HG03469 (cell line): ENCODE measurements around the gene LRRC47.
"Not testable (repeated sequence)": the region's sequence is repeated elsewhere in the genome, so short reads cannot be mapped to it uniquely, and the experiment has no call there.

Experiments used
- ATAC-seq: cut with Tn5 transposase; IDR thresholded peaks from one replicate; pipeline ENCODE4 v1.9.1; 2021; ENCODE audit warnings: mild to moderate bottlenecking, moderate library complexity, moderate number of reproducible peaks; ENCODE audit not compliant: unreplicated experiment

LRRC47 gene

DNA sequence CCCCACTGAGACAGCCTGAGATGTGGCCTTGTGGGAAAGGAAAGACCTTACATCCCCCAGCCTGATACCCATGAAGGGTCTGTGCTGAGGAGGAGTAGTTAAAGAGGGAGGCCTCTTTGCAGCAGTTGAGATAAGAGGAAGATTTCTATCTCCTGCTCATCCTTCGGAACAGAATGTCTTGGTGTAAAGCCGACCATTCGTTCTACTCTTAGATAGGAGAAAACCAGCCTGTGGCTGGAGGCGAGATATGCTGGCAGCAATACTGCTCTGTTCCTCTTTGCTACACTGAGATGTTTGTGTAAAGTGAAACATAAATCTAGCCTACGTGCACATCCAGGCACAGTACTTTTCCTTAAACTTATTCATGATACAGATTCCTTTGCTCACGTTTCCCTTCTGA, 45.6 kb downstream of the LRRC47 start:
- no peak for ATAC-seq

DNA sequence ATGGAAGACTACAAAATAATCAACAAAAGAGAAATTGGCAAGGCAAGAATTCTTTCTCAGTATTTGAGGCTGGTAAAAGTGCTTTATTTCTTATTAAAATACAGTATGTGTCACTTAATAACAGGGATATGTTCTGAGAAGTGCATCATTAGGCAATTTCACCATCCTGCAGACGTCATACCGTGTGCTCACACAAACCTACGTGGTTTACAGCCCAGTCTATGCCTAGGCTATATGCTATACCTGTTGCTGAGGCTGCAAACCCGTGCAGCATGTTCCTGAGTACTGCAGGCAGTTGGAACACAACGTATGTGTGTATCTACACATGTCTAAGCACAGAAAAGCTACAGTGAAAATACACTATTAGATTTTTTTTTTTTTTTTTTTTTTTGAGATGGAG, 46.8 kb downstream of the LRRC47 start:
- ATAC-seq = no peak

DNA sequence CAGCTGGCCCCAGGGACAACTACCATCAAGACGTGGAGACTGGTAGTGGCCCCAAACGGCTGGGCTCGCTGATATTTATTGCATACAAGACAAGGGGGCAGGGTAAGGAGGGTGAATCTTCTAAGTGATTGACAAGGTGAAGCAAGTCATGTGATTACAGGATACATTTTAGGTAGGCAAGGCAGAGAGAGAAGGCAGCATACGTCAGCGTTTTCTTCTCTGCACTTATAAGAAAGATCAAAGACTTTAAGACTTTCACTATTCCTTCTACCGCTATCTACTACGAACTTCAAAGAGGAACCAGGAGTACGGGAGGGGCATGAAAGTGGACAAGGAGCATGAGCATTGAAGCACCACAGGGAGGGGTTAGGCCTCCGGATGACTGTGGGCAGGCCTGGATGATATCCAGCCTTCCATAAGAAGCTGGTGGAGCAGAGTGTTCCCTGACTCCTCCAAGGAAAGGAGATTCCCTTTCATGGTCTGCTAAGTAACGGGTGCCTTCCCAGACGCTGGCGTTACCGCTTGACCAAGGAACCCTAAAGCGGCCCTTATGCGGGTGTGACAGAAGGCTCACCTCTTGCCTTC, 47.9 kb downstream of the LRRC47 start:
- ATAC-seq = not testable (repeated sequence)

DNA sequence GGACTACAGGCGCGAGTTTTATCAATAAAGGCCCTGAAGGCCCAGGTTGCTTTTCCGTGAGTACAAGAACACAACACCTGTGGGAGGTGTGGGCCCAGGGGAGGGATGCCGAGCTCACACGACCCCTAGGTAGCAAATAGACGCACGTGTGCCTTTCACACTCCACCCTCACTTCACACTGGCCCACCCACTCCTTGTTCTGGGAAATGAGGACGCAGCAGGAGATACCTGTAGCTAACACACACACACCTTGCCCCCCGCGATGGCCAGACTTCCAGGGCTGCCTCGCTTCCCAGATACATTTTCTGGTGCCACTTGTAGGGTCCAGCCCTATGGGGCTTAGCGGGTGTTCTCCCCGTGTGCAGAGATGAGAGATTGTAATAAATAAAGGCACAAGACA, 48.4 kb downstream of the LRRC47 start:
- ATAC-seq = no peak

DNA sequence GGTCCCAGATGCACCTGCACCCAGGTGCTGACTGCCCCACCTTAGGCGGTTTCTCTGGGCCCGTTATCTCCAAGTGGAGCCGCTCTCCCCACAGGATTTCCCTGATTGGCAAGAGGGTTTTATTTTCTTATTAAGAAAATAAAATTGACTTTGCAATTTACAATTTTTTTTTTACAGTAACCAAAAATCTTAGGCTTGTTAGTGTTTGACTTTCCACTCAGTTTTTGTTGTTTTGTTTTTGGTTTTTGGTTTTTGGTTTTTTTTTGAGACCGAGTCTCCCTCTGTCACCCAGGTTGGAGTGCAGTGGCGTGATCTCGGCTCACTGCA, 48.8 kb downstream of the LRRC47 start:
- ATAC-seq = no peak

DNA sequence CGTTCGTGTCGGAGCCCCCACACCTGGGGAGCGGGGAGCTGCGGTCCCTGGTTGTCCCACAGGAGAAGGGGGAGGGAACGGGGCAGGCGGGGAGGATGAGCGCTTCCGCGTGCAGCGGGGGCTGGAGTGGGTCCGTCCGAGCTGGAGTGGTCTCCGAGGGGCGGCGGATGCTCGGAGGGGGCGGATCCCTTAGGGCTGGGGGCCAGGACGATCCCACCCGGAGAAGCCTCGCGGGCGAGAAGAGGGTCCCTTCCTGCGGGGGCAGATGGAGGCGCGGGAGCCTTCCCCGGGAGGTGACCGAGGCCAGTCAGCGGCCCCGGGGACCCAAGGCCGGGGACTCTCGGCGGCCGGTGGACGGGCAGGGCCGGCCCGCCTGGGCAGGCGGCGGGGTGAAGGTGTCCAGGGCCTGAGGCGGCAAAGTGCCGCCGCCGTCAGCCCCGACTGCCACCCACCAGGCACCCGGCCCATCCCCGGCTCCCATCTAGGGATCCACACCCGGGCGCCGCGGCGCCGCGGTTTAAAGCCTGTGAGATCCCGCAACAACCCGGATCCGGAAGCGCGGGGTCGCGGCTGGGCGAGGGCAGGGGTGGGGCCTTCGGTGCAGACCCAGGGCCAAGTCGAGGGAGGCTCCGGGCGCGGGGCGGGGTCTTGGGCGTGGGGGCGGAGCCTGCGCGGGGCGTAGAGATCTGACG, 49.3 kb downstream of the LRRC47 start:
- no peak for ATAC-seq

DNA sequence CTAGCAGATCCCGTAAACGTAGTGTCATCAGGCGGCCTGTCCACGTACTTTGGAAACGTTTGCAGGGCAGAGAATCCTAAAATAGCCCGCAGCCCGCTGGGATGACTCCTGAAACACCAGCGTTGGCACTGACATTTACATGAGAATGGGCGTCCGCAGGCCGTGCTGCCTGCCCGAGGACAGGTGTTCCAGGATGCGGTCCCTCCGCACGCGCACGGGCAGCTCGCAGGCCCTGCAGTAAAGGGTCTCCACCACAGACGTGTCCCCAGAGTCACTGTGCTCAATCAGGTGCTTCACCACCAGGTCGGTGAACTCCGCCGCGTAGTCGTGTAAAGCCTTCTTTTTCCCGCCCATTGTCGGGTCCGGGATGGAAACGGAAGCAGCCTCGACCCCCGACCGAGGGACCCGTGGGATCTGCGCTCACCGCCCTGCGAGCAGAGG, 49.9 kb downstream of the LRRC47 start:
- no peak for ATAC-seq

DNA sequence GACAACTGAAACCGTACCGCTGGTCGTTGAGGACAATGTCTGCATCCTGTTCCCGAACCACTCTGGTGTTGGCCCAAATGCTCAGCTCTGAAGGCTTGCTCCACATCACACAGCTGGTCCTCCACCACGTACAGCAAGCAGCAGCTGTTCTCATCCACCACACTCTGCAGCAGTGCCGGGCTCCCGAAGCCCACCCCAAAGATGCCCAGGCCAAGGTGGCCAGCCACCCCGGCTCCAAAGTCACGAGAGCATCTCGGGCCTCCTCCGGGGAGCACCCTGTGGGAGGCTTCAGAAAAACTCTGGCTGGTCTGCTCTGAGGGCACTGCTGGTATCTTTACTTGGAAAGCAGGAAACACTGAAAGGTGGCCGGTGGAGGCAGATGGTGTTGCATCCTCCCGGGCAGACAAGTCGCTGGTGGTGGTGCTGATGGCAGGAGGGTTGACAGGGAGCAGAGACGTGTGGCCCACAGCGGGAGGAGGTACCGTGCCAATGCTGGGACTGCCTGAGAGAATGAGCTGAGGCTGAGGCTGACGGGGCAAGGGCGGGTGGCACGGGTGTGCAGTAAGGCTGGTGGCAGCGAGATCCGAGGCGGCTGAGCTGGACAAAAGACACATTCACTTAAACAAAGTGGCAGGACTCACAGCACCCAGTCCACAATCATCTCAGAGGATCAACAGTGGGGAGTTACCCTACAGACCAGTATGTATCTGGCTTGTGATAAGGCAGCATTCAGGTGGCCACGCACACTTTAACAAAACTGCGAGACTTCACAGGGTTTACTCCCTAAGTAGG, 50.5 kb downstream of the LRRC47 start:
- ATAC-seq = no peak

DNA sequence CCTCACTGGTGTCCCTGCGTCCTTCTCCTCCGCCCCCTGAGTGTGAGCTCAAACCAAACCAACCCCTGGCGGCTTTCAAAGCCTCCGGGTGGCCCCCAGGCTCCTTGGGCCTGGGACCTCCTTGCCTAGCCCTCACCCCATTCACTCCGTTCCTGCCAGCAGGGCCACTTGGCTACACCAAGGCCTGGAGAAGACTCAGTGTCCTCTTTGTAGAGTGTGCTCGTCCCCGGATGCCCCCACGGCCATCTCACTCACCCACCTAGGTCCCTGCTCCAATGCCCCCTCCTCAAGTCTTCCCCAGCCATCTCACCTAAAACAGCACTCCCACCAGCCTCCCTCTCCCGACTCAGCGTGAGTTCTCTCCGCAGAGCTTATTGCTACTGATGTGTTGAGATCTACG, 51.2 kb downstream of the LRRC47 start:
- no peak for ATAC-seq

DNA sequence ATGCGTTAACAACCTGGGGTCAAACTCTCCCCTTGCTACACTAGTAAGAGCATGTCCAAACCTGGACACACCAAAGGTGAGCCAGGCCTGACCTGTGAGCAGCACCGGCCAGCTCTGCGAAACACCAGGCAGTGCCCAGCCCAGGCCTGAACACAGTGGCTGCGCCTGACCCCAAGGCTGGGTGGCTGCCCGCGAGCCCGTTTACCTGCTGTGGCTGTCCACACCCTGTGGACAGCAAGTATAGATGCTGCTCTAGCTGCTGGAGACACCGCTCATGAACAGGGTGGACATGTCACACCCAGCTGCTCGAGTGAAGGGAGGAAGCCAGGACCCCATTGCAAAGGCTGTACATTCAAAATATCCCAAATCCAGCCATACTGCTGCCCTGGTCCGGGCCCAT, 51.7 kb downstream of the LRRC47 start:
- no peak for ATAC-seq

DNA sequence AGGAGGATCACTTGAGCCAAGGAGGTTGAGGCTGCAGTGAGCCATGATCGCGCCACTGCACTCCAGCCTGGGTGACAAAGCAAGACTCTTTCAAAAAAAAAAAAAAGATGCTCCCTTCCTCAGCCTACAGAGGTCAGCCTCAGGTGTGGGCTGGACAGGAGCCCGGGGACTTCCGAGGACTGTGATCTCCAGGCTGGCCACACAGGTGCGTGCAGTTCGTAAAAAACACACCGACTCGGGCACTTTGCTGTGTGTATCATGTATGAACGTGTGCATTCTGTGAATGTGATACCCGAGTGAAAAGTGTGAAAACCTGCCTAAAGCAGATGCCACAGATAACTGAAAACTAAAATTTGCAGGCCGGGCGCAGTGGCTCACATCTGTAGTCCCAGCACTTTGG, 52.5 kb downstream of the LRRC47 start:
- no peak for ATAC-seq

DNA sequence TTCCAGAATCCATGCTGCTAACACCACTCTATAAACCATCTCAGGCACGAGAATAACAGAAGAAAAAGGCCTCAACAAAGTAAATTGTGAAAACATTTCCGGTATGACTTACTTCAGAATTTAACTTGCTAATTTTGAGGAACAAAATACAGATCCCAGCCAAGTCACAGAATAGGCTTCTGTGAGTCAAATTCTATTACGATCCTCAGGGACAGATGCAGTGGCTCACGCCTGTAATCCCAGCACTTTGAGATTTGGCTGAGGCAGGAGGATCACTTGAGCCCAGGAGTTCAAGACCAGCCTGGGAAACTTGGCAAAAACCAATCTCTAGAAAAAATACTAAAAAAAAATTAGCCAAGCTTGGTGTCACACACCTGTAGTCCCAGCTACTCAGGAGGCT, 52.9 kb downstream of the LRRC47 start:
- ATAC-seq = no peak

DNA sequence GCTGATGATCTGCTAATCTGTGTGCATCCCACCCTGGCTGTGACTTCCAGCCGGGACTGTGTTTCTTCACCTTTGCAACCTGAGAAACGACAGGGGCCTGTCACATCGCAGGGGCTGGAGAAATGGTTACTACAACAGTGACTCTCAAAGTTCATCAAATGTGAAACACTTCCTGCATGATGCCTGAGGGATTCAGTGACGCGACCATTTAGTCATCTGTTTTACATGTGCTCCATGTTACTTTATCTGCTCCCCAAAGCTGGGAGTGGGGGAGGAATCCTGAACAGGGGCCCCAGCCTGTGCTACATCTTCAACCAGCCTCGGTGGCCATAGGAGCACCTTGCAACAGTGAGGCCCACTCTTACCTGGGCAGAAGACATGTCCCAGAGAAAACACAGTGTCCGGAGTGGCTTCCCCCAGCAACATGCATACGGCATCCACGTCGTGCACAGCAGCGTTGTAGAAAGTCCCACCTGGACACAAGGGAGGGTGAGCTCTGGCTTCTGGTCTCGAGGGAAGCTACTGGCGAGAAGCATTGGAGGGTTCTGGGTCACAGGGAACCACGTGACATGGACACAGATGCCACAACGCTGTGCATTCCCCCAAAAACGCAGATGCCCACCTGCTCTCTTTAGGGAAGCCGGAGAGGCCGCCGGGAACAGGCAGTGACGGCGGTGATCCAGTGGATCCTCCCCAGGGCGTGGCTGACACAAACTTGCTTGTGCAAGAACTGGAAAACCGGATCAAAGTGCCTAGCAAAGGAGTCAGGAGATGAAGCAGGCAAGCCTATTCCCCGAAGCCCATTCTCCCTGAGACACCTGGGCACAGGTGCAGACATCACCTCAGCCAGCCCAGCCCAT, 53.6 kb downstream of the LRRC47 start:
- no peak for ATAC-seq

DNA sequence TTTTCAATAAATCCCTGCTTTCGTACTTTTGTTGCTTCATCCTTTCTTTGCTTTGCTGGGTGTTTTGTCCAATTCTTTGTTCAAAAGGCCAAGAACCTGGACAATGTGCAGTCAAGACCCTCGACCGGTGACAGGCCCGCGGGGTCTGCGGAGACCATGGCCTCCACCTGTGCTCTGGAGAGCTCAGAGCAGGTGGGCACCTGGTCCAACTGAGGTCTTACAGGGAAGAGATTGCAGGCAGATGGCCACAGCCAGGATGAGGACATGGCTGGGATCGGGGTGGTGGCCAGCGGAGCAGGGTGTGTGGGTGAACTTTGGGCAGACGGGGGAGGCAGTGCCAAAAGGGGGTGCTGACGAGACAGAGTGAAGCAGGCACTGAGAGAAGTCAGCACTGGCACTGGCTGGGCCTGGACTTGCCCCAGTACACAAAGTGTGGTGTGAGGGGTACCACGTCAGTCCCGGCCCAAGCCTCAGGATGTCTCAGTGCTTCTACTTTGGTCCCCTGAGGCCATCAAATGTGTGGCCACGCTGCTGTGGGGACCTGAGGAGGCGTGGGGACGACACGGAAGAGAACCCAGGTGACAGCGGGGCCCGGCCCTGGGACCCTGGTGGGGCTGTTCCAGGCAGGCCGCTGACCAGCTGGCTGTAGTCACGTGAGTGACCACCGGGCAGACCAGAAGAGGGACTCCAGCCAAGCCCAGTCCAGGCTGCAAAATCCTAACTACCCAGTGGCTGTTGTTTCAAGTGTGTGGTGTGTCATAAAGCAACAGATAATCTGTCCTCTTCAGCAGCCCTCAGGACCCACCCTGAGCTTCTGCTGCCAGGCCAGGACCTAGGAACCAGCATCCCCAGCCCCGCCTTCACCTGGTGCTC, 54.5 kb downstream of the LRRC47 start:
- no peak for ATAC-seq

DNA sequence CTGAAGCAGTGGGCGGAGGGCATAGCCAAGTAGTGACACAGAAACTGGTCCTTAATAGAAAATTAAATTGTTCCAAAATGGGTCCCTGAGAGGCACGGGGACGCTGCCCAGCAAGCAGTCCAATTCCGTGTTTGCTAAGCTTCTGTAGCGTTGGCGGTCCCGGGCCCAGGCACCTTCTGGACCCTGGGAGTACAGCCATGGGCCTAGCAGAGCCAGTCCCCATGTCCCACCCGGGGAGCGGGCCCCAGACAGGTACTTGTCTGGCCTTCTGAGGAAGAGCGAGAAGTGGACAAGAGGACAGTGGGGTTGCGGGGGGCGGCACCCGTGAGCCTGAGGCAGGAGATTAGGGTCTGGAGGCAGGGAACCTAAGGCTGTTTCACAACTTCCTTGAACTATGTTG, 55.5 kb downstream of the LRRC47 start:
- no peak for ATAC-seq

DNA sequence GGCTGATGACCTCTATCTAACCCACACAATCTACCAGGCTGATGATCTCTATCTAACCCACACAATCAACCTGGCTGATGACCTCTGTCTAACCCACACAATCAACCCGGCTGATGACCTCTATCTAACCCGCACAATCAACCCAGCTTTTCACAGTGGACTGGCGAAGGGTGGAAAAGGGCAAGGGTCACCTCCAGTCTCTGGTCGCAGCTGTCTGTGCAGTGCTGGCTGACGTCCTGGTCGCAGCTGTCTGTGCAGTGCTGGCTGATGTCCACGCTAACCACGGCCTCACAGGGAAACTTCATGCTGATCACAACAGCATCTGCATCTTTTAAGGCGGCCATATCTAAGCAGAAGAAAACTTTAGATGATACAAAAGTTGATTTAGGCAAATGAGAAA, 56.3 kb downstream of the LRRC47 start:
- no peak for ATAC-seq

DNA sequence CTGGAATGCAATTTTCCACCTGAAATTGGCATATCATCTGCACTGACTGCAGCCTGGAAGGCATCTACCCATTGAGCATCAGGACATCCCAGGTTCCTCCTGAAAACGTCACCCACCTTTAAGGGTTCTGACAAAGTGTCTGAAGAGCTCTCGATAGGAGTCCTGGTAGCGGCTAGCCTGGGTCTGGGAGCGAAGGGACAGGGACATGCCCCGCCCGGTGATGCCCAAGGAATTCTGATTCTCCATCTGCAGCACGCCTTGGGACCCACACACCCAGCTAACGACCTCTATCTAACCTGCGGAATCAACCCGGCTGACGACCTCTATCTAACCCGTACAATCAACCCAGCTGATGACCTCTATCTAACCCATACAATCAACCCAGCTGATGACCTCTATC, 57.4 kb downstream of the LRRC47 start:
- ATAC-seq = no peak

DNA sequence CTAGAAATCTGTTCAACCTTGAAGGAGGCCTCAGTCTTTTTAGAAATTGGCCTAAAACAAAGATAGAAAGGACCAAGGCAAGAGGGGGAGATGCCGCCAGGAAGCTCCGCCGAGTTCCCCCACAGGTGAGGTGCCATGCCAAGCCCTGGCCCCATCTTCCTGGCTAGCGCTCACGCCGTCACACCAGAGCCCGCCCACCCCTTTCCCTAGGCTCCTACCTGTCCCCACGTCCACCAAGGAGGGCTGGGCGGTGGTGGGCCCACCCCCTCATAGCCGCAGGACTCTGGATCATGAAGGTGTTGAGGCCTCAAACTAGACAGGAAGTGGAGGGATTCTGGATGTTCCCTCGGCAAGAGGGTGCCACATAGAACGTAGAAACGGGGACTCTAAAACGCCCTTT, 59.6 kb downstream of the LRRC47 start:
- ATAC-seq = no peak

DNA sequence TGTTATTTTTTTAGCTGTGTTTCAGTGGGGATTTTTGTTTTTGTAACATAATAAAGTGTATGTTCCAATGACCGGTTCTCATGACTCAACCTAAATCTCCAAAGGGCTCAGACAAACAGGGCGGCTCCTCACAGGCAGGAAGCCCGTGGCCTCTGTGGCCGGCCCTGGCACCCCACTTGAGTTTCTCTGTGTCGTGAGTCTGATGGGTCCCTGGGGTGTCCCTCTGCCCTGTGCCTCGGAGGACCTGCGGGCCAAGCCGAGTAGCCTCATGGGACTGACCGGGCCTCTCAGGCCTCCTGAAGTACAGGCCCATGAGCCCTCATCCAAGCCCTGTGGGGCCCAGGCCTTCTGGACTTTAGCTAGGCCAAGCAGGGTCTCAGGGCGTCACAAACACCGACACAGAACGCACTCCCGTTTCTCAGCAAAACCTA, 60.2 kb downstream of the LRRC47 start:
- no peak for ATAC-seq

DNA sequence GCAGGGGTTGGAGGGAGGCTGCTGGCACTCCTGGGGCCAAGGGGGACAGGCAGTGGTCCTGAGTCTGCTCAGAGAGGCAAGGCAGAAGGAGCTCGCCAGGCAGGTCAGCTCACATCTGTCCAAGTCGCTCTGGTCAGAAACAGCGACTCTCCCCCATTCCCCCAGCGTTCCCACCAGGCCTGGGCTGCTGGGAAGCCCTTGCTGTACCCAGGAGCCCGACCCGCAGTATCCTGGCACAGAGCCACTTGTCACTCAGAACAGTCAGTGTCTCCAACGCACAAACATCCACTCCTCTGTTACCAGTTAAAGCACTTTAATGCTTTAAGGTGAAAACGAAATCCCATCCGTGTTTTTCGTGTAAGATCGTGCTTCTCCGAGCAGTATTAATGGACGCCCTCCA, 60.6 kb downstream of the LRRC47 start:
- no peak for ATAC-seq
